Caco-2 (cell line): ENCODE measurements around the gene MCU. TPM values are rescaled to one million over a fixed set of nuclear protein-coding genes. Genes with fewer than 3 reads are reported as not detected.

ENCODE experiments used
- BruUV-seq: library from RNA; stranded (reverse); fragments of 400-500 nt; replicated peaks from 2 replicates; lab custom pipeline; 2021; lab: Mats Ljungman, UMichigan
- CTCF ChIA-PET: fragments of 300-600 bp; sonication (Branson Sonifier 250); formaldehyde crosslinking; loops from one replicate; lab custom pipeline; 2022; ENCODE audit warnings: antibody characterized with exemption; lab: Charles Lee
- POLR2A ChIA-PET: fragments of 300-600 bp; sonication (Branson Sonifier 250); formaldehyde crosslinking; loops from one replicate; lab custom pipeline; 2022; ENCODE audit warnings: antibody characterized with exemption; lab: Charles Lee
- DNase-seq, 2 experiments: peaks; one replicate each; pipeline versions ENCODE4 v3.0.0 to v3.0.0-alpha.2; 2020 to 2022
- H3K27me3 ChIP-seq: replicated peaks from 2 replicates; pipeline ENCODE4 v1.6.0; 2011; ENCODE audit warnings: low read length; ENCODE audit not compliant: control insufficient read depth, insufficient read depth
- H3K36me3 ChIP-seq: 2 replicates; pipeline ENCODE4 v1.5.1; 2011; ENCODE audit warnings: low read length; ENCODE audit not compliant: control insufficient read depth, insufficient read depth
- H3K4me1 ChIP-seq: fragments of 250-450 bp; sonication (Bioruptor Pico); 2 replicates; pipeline ENCODE4 v1.5.1; 2020; ENCODE audit warnings: mild to moderate bottlenecking
- H3K4me3 ChIP-seq: 2 replicates; pipeline ENCODE4 v1.5.1; 2011; ENCODE audit warnings: low read depth, mild to moderate bottlenecking, control low read depth, low read length
- H3K9me3 ChIP-seq: fragments of 250-450 bp; sonication (Bioruptor Pico); 2 replicates; pipeline ENCODE4 v1.5.1; 2020; ENCODE audit warnings: mild to moderate bottlenecking, moderate library complexity
- H3K27ac Mint-ChIP-seq: one replicate; pipeline ENCODE4 v1.8.0; 2022; ENCODE audit warnings: mixed read lengths; ENCODE audit not compliant: unreplicated experiment
- H3K27me3 Mint-ChIP-seq: one replicate; pipeline ENCODE4 v1.8.0; 2022; ENCODE audit warnings: mixed read lengths; ENCODE audit not compliant: insufficient read depth, unreplicated experiment
- H3K36me3 Mint-ChIP-seq: one replicate; pipeline ENCODE4 v1.8.0; 2022; ENCODE audit warnings: mild to moderate bottlenecking, mixed read lengths; ENCODE audit not compliant: insufficient read depth, unreplicated experiment
- H3K4me1 Mint-ChIP-seq: one replicate; pipeline ENCODE4 v1.8.0; 2022; ENCODE audit warnings: low read depth, mixed read lengths; ENCODE audit not compliant: unreplicated experiment
- H3K4me3 Mint-ChIP-seq: one replicate; pipeline ENCODE4 v1.8.0; 2022; ENCODE audit warnings: mild to moderate bottlenecking, moderate library complexity, mixed read lengths; ENCODE audit not compliant: unreplicated experiment
- H3K9me3 Mint-ChIP-seq: one replicate; pipeline ENCODE4 v1.8.0; 2022; ENCODE audit warnings: mixed read lengths; ENCODE audit not compliant: unreplicated experiment
- intact Hi-C: fragments of 100-400 bp; cut with micrococcal nuclease; formaldehyde crosslinking; loops from one replicate; pipeline ENCODE4 v1.10.0; 2022; ENCODE audit not compliant: unreplicated experiment
- total RNA-seq: library from RNA; stranded (reverse); gene quantifications from 2 replicates; pipeline ENCODE4 v1.2.3, GENCODE V29; 2022
- TF ChIP-seq, protein P1 (sequence below), 2 experiments: fragments of 200-600 bp in 1 of 2; IDR thresholded peaks; 1 replicate in 1 of 2; 2 replicates in 1 of 2; pipeline versions ENCODE4 v1.5.1 to v1.8.0; 2011 to 2022; ENCODE audit warnings: antibody characterized with exemption in 1 of 2, control low read depth in 1 of 2, inconsistent platforms in 1 of 2, low read depth in 1 of 2, low read length in 1 of 2, mild to moderate bottlenecking in 1 of 2, moderate library complexity in 1 of 2; ENCODE audit not compliant: insufficient read depth in 1 of 2, severe bottlenecking in 1 of 2, unreplicated experiment in 1 of 2

Gene MCU
- total RNA-seq, 1 experiment from 2014 or later: 62.5 TPM

GRCh38 chr10:72925951-72926465 is 234.1 kb downstream of the MCU start:
- POLR2A ChIA-PET: no interaction called here
- no peaks in the 10 kb centered on the region for H3K4me1 ChIP-seq
- H3K9me3 ChIP-seq: peaks cover 4% of the 10 kb centered on the region
- no peaks in the 10 kb centered on the region; the same call in 1 of the 2 replicates for H3K27me3 ChIP-seq
- intact Hi-C loops: no loop called here
- H3K36me3 ChIP-seq: no peaks in the 10 kb centered on the region
- TF ChIP-seq, protein P1, sequence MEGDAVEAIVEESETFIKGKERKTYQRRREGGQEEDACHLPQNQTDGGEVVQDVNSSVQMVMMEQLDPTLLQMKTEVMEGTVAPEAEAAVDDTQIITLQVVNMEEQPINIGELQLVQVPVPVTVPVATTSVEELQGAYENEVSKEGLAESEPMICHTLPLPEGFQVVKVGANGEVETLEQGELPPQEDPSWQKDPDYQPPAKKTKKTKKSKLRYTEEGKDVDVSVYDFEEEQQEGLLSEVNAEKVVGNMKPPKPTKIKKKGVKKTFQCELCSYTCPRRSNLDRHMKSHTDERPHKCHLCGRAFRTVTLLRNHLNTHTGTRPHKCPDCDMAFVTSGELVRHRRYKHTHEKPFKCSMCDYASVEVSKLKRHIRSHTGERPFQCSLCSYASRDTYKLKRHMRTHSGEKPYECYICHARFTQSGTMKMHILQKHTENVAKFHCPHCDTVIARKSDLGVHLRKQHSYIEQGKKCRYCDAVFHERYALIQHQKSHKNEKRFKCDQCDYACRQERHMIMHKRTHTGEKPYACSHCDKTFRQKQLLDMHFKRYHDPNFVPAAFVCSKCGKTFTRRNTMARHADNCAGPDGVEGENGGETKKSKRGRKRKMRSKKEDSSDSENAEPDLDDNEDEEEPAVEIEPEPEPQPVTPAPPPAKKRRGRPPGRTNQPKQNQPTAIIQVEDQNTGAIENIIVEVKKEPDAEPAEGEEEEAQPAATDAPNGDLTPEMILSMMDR (IDR thresholded peaks at IDR 0.05; ENCODE audit: insufficient read depth in 1 of 2, low read depth in 1 of 2, low read length in 1 of 2, severe bottlenecking in 1 of 2, unreplicated experiment in 1 of 2): no peak
- H3K9me3 Mint-ChIP-seq: peaks cover 5% of the 10 kb centered on the region
- no peak overlapping the region for H3K4me3 ChIP-seq
- H3K4me3 Mint-ChIP-seq: no peak overlapping the region
- H3K27ac Mint-ChIP-seq: no peak overlapping the region
- H3K36me3 Mint-ChIP-seq: no peaks in the 10 kb centered on the region
- CTCF ChIA-PET: no interaction called here
- no peaks in the 10 kb centered on the region for H3K27me3 Mint-ChIP-seq
- DNase-seq: no peak
- no peaks in the 10 kb centered on the region for H3K4me1 Mint-ChIP-seq
- BruUV-seq: no TSS peak

- Histone ChIP-seq H3K9me3 (no peaks in the 10 kb centered on the region), H3K4me3 (no peak overlapping the region), H3K27me3 (no peaks in the 10 kb centered on the region; the same call in 1 of the 2 replicates), H3K36me3 (no peaks in the 10 kb centered on the region), H3K4me1 (no peaks in the 10 kb centered on the region)
- intact Hi-C loops: no loop called here
- DNase-seq: no peak
- Mint-ChIP-seq H3K4me1 (no peaks in the 10 kb centered on the region), H3K36me3 (no peaks in the 10 kb centered on the region), H3K27ac (no peak overlapping the region), H3K4me3 (no peak overlapping the region), H3K27me3 (no peaks in the 10 kb centered on the region), H3K9me3 (no peaks in the 10 kb centered on the region)
- TF ChIP-seq, protein P1 (IDR thresholded peaks at IDR 0.05; ENCODE audit: insufficient read depth in 1 of 2, low read depth in 1 of 2, low read length in 1 of 2, severe bottlenecking in 1 of 2, unreplicated experiment in 1 of 2): no peak
- no TSS peak for BruUV-seq
- CTCF ChIA-PET: no interaction called here
- POLR2A ChIA-PET: no interaction called here
Measured at GRCh38 chr10:72927485-72927884, 235.5 kb downstream of the MCU start.

- H3K4me1 Mint-ChIP-seq: no peaks in the 10 kb centered on the region
- H3K27me3 Mint-ChIP-seq: no peaks in the 10 kb centered on the region
- intact Hi-C loops: no loop called here
- no peak overlapping the region for H3K27ac Mint-ChIP-seq
- no peaks in the 10 kb centered on the region for H3K9me3 Mint-ChIP-seq
- no peaks in the 10 kb centered on the region for H3K36me3 Mint-ChIP-seq
- no peaks in the 10 kb centered on the region for H3K9me3 ChIP-seq
- BruUV-seq: no TSS peak
- CTCF ChIA-PET: no interaction called here
- H3K27me3 ChIP-seq: no peaks in the 10 kb centered on the region
- TF ChIP-seq, protein P1 (IDR thresholded peaks at IDR 0.05; ENCODE audit: insufficient read depth in 1 of 2, low read depth in 1 of 2, low read length in 1 of 2, severe bottlenecking in 1 of 2, unreplicated experiment in 1 of 2): no peak
- no peak for DNase-seq
- no peak overlapping the region for H3K4me3 ChIP-seq
- POLR2A ChIA-PET: no interaction called here
- no peak overlapping the region for H3K4me3 Mint-ChIP-seq
- no peaks in the 10 kb centered on the region for H3K4me1 ChIP-seq
- no peaks in the 10 kb centered on the region for H3K36me3 ChIP-seq
Measured at GRCh38 chr10:72928798-72929197, 236.9 kb downstream of the MCU start.
